Measurements from ENCODE around the gene RERE. TPM values are rescaled to one million over a fixed set of nuclear protein-coding genes. Genes with fewer than 3 reads are reported as not detected.

RERE gene
- polyA plus RNA-seq, 1 of the 3 experiments (the other 2 are of a cell fraction): 8.1 TPM

GRCh38 chr1:8361198-8361849 is 456.1 kb downstream of the RERE start (continued):
- TF ChIP-seq YY1 (IDR thresholded peaks at IDR 0.05; ENCODE audit: low read depth): no peak
- TF ChIP-seq RAD21 (IDR thresholded peaks at IDR 0.05; ENCODE audit: low read length): no peak
- TF ChIP-seq ZBTB33 (IDR thresholded peaks at IDR 0.05; ENCODE audit: borderline replicate concordance, low read depth): no peak
- no peak for TF ChIP-seq IRF3 (IDR thresholded peaks at IDR 0.05; ENCODE audit: low read depth, low read length)
- TF ChIP-seq SIN3A (IDR thresholded peaks at IDR 0.05; ENCODE audit: borderline replicate concordance, low read depth, low read length): no peak
- TF ChIP-seq GABPA (IDR thresholded peaks at IDR 0.05; ENCODE audit: low read depth): no peak
- no peak for TF ChIP-seq RXRA (IDR thresholded peaks at IDR 0.05; ENCODE audit: borderline replicate concordance, low read depth)
- TF ChIP-seq RCOR1 (IDR thresholded peaks at IDR 0.05; ENCODE audit: low read length): no peak
- no peak for TF ChIP-seq MEF2A (IDR thresholded peaks at IDR 0.05; ENCODE audit: borderline replicate concordance, low read depth)

- Histone ChIP-seq H3K27ac (ENCODE audit: low read depth in 2 of 2, low read length in 1 of 2) (no peak overlapping the region), H3K4me3 (ENCODE audit: low read depth in 2 of 2, low read length in 1 of 2) (no peak overlapping the region), H3K4me1 (ENCODE audit: control insufficient read depth in 1 of 2, insufficient read depth in 2 of 2, low read depth in 1 of 2, low read length in 1 of 2) (peaks cover 0 to 6% of the 10 kb centered on the region in 2 experiments; a peak in 1 of 4 replicates), H2AFZ (ENCODE audit: low read depth) (no peak overlapping the region), H3K79me2 (ENCODE audit: insufficient read depth) (no peaks in the 10 kb centered on the region), H3K9me3 (no peaks in the 10 kb centered on the region), H3K9me2 (no peaks in the 10 kb centered on the region), H3K27me3 (ENCODE audit: insufficient read depth) (no peaks in the 10 kb centered on the region), H3K36me3 (replicated peaks in 1 of 2; ENCODE audit: control insufficient read depth in 1 of 2, insufficient read depth in 2 of 2, low read length in 1 of 2) (peaks cover 8 to 86% of the 10 kb centered on the region in 2 experiments), H4K20me1 (ENCODE audit: insufficient read depth) (no peaks in the 10 kb centered on the region), H3K4me2 (no peak overlapping the region), H3F3A (replicated peaks; ENCODE audit: insufficient read depth) (no peaks in the 10 kb centered on the region), H3K9ac (no peak overlapping the region)
- POLR2A ChIA-PET: no interaction called here
- no peak for TF ChIP-seq SMC3 (IDR thresholded peaks at IDR 0.05; ENCODE audit: low read depth, low read length)
- no peak for TF ChIP-seq RXRA (IDR thresholded peaks at IDR 0.05; ENCODE audit: borderline replicate concordance, low read depth)
- TF ChIP-seq CTCF (IDR thresholded peaks at IDR 0.05): no peak
- no peak for TF ChIP-seq YY1 (IDR thresholded peaks at IDR 0.05; ENCODE audit: low read depth)
- TF ChIP-seq FOXM1 (IDR thresholded peaks at IDR 0.05; ENCODE audit: low read depth): no peak
- TF ChIP-seq RCOR1 (IDR thresholded peaks at IDR 0.05; ENCODE audit: low read length): no peak
- TF ChIP-seq CHD2 (IDR thresholded peaks at IDR 0.05; ENCODE audit: low read length, partially characterized antibody): no peak
- no peak for TF ChIP-seq SIN3A (IDR thresholded peaks at IDR 0.05; ENCODE audit: borderline replicate concordance, low read depth, low read length)
- WGBS (ENCODE audit: low lambda C conversion rate): 96% methylated on average over 24 of the region's 26 CpGs
- CTCF ChIA-PET: interaction anchor here (2.1 kb wide), 1 partner anchor 10 kb away, joined by 7 read pairs; no protein-coding TSS in a partner anchor
- DNase-seq: no peak
Observed at GRCh38 chr1:8360493-8361197, 456.8 kb downstream of the RERE start.

Measured in SK-N-SH (cell line).